Measurements from ENCODE around the gene TTC13.

The TTC13 gene

GRCh38 chr1:230958370-230958769 lies 20.3 kb downstream of the TTC13 start:
- Histone ChIP-seq H3K4me1 (ENCODE audit: control insufficient read depth in 2 of 2, insufficient read depth in 2 of 2, low read length in 2 of 2) (peaks cover 6 to 21% of the 10 kb centered on the region in 2 donors), H3K27ac (ENCODE audit: low read depth in 2 of 2, low read length in 2 of 2) (peak overlapping the region; percentile 44 to 78), H3K9ac (ENCODE audit: low read depth in 1 of 2, low read length in 2 of 2) (no peak overlapping the region), H3K27me3 (ENCODE audit: control insufficient read depth in 2 of 2, insufficient read depth in 2 of 2, low read length in 2 of 2) (no peaks in the 10 kb centered on the region), H3K4me3 (ENCODE audit: low read length in 2 of 2) (no peak overlapping the region), H3K36me3 (ENCODE audit: control insufficient read depth in 2 of 2, insufficient read depth in 2 of 2, low read length in 2 of 2) (peaks cover 13 to 15% of the 10 kb centered on the region in 2 donors), H3K9me3 (ENCODE audit: control insufficient read depth in 2 of 2, low read length in 2 of 2) (no peaks in the 10 kb centered on the region)

DNA sequence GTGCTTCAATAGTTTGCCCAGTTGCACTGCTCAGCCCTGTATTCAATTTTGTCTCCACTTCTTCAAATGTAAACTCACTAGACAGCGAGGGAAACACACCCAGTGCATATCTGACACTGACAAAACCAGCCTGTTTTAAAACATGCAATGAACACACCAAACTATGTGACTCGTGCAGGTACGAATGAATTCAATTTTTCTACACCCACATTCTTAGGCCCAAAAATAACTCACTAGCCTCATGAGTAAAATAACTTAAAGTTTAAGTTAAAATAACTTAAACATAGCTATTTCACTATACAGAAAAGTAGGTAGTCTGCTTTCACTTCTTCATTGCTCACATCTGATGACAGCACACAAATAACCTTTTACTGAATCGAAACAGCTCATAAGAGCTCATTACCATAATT lies 21.1 kb downstream of the TTC13 start:
- Histone ChIP-seq H3K36me3 (ENCODE audit: control insufficient read depth in 2 of 2, insufficient read depth in 2 of 2, low read length in 2 of 2) (peaks cover 13 to 15% of the 10 kb centered on the region in 2 donors), H3K27ac (ENCODE audit: low read depth in 2 of 2, low read length in 2 of 2) (peak overlapping the region; percentile 19 to 69)

GRCh38 chr1:230950404-230950803 lies 28.3 kb downstream of the TTC13 start:
- peaks cover 9 to 10% of the 10 kb centered on the region in 2 donors for H3K36me3 ChIP-seq (ENCODE audit: control insufficient read depth in 2 of 2, insufficient read depth in 2 of 2, low read length in 2 of 2)

More for the DNA sequence above, 21.1 kb downstream of the TTC13 start:
- Histone ChIP-seq H3K27me3 (ENCODE audit: control insufficient read depth in 2 of 2, insufficient read depth in 2 of 2, low read length in 2 of 2) (no peaks in the 10 kb centered on the region), H3K9me3 (ENCODE audit: control insufficient read depth in 2 of 2, low read length in 2 of 2) (no peaks in the 10 kb centered on the region), H3K4me1 (ENCODE audit: control insufficient read depth in 2 of 2, insufficient read depth in 2 of 2, low read length in 2 of 2) (peaks cover 6 to 21% of the 10 kb centered on the region in 2 donors), H3K9ac (ENCODE audit: low read depth in 1 of 2, low read length in 2 of 2) (peak overlapping the region in 1 of 2 donors; percentile 7), H3K4me3 (ENCODE audit: low read length in 2 of 2) (no peak overlapping the region)

GRCh38 chr1:230948903-230949302 lies 29.8 kb downstream of the TTC13 start:
- H3K36me3 ChIP-seq (ENCODE audit: control insufficient read depth in 2 of 2, insufficient read depth in 2 of 2, low read length in 2 of 2), result peaks cover 11 to 19% of the 10 kb centered on the region in 2 donors
- no peaks in the 10 kb centered on the region for H3K9me3 ChIP-seq (ENCODE audit: control insufficient read depth in 2 of 2, low read length in 2 of 2)
- no peak overlapping the region for H3K4me3 ChIP-seq (ENCODE audit: low read length in 2 of 2)
- no peak overlapping the region for H3K9ac ChIP-seq (ENCODE audit: low read depth in 1 of 2, low read length in 2 of 2)
- H3K27ac ChIP-seq (ENCODE audit: low read depth in 2 of 2, low read length in 2 of 2), result no peak overlapping the region
- no peaks in the 10 kb centered on the region for H3K27me3 ChIP-seq (ENCODE audit: control insufficient read depth in 2 of 2, insufficient read depth in 2 of 2, low read length in 2 of 2)
- H3K4me1 ChIP-seq (ENCODE audit: control insufficient read depth in 2 of 2, insufficient read depth in 2 of 2, low read length in 2 of 2), result no peaks in the 10 kb centered on the region

More at GRCh38 chr1:230950404-230950803, 28.3 kb downstream of the TTC13 start:
- Histone ChIP-seq H3K4me3 (ENCODE audit: low read length in 2 of 2) (no peak overlapping the region), H3K27me3 (ENCODE audit: control insufficient read depth in 2 of 2, insufficient read depth in 2 of 2, low read length in 2 of 2) (no peaks in the 10 kb centered on the region), H3K4me1 (ENCODE audit: control insufficient read depth in 2 of 2, insufficient read depth in 2 of 2, low read length in 2 of 2) (no peaks in the 10 kb centered on the region), H3K9ac (ENCODE audit: low read depth in 1 of 2, low read length in 2 of 2) (no peak overlapping the region), H3K9me3 (ENCODE audit: control insufficient read depth in 2 of 2, low read length in 2 of 2) (no peaks in the 10 kb centered on the region), H3K27ac (ENCODE audit: low read depth in 2 of 2, low read length in 2 of 2) (no peak overlapping the region)

DNA sequence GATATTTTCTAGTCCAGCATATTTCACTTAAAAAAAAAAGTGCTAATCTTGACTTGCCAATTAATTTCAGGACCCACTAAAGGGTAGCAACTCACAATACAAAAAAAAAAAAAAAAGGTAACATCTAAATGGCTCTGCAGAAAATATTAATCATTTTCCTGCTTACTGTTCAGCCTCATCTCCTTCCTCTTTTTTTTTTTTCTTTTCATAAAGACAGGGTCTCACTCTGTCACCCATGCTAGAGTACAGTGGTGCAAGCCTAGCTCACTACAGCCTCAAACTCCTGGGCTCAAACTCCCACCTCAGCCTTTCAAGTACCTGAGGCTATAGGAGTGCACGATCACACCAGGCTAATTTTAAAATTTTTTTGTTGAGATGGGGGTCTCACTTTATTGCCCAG lies 30.4 kb downstream of the TTC13 start:
- Histone ChIP-seq H3K4me3 (ENCODE audit: low read length in 2 of 2) (no peak overlapping the region), H3K9ac (ENCODE audit: low read depth in 1 of 2, low read length in 2 of 2) (no peak overlapping the region), H3K36me3 (ENCODE audit: control insufficient read depth in 2 of 2, insufficient read depth in 2 of 2, low read length in 2 of 2) (peaks cover 12 to 15% of the 10 kb centered on the region in 2 donors), H3K9me3 (ENCODE audit: control insufficient read depth in 2 of 2, low read length in 2 of 2) (no peaks in the 10 kb centered on the region), H3K27ac (ENCODE audit: low read depth in 2 of 2, low read length in 2 of 2) (no peak overlapping the region), H3K4me1 (ENCODE audit: control insufficient read depth in 2 of 2, insufficient read depth in 2 of 2, low read length in 2 of 2) (no peaks in the 10 kb centered on the region), H3K27me3 (ENCODE audit: control insufficient read depth in 2 of 2, insufficient read depth in 2 of 2, low read length in 2 of 2) (no peaks in the 10 kb centered on the region)

GRCh38 chr1:230943048-230943593 lies 35.5 kb downstream of the TTC13 start:
- H3K9ac ChIP-seq (ENCODE audit: low read depth in 1 of 2, low read length in 2 of 2), result no peak overlapping the region
- H3K27me3 ChIP-seq (ENCODE audit: control insufficient read depth in 2 of 2, insufficient read depth in 2 of 2, low read length in 2 of 2), result no peaks in the 10 kb centered on the region
- H3K4me1 ChIP-seq (ENCODE audit: control insufficient read depth in 2 of 2, insufficient read depth in 2 of 2, low read length in 2 of 2), result peaks cover 0 to 9% of the 10 kb centered on the region in 2 donors

GRCh38 chr1:230940848-230941247 lies 37.8 kb downstream of the TTC13 start:
- Histone ChIP-seq H3K27ac (ENCODE audit: low read depth in 2 of 2, low read length in 2 of 2) (no peak overlapping the region), H3K4me1 (ENCODE audit: control insufficient read depth in 2 of 2, insufficient read depth in 2 of 2, low read length in 2 of 2) (peaks cover 0 to 9% of the 10 kb centered on the region in 2 donors), H3K4me3 (ENCODE audit: low read length in 2 of 2) (no peak overlapping the region)

More at GRCh38 chr1:230943048-230943593, 35.5 kb downstream of the TTC13 start:
- H3K36me3 ChIP-seq (ENCODE audit: control insufficient read depth in 2 of 2, insufficient read depth in 2 of 2, low read length in 2 of 2), result peaks cover 13 to 16% of the 10 kb centered on the region in 2 donors
- no peak overlapping the region for H3K27ac ChIP-seq (ENCODE audit: low read depth in 2 of 2, low read length in 2 of 2)
- no peak overlapping the region for H3K4me3 ChIP-seq (ENCODE audit: low read length in 2 of 2)
- no peaks in the 10 kb centered on the region for H3K9me3 ChIP-seq (ENCODE audit: control insufficient read depth in 2 of 2, low read length in 2 of 2)

GRCh38 chr1:230939806-230940489 lies 38.7 kb downstream of the TTC13 start:
- Histone ChIP-seq H3K4me3 (ENCODE audit: low read length in 2 of 2) (no peak overlapping the region), H3K4me1 (ENCODE audit: control insufficient read depth in 2 of 2, insufficient read depth in 2 of 2, low read length in 2 of 2) (peaks cover 0 to 9% of the 10 kb centered on the region in 2 donors), H3K36me3 (ENCODE audit: control insufficient read depth in 2 of 2, insufficient read depth in 2 of 2, low read length in 2 of 2) (peaks cover 11 to 13% of the 10 kb centered on the region in 2 donors), H3K27ac (ENCODE audit: low read depth in 2 of 2, low read length in 2 of 2) (peak overlapping the region in 1 of 2 donors; percentile 2), H3K9ac (ENCODE audit: low read depth in 1 of 2, low read length in 2 of 2) (no peak overlapping the region), H3K9me3 (ENCODE audit: control insufficient read depth in 2 of 2, low read length in 2 of 2) (no peaks in the 10 kb centered on the region), H3K27me3 (ENCODE audit: control insufficient read depth in 2 of 2, insufficient read depth in 2 of 2, low read length in 2 of 2) (no peaks in the 10 kb centered on the region)

More at GRCh38 chr1:230940848-230941247, 37.8 kb downstream of the TTC13 start:
- H3K27me3 ChIP-seq (ENCODE audit: control insufficient read depth in 2 of 2, insufficient read depth in 2 of 2, low read length in 2 of 2), result no peaks in the 10 kb centered on the region
- H3K9ac ChIP-seq (ENCODE audit: low read depth in 1 of 2, low read length in 2 of 2), result no peak overlapping the region
- H3K36me3 ChIP-seq (ENCODE audit: control insufficient read depth in 2 of 2, insufficient read depth in 2 of 2, low read length in 2 of 2), result peaks cover 15 to 16% of the 10 kb centered on the region in 2 donors
- no peaks in the 10 kb centered on the region for H3K9me3 ChIP-seq (ENCODE audit: control insufficient read depth in 2 of 2, low read length in 2 of 2)

DNA sequence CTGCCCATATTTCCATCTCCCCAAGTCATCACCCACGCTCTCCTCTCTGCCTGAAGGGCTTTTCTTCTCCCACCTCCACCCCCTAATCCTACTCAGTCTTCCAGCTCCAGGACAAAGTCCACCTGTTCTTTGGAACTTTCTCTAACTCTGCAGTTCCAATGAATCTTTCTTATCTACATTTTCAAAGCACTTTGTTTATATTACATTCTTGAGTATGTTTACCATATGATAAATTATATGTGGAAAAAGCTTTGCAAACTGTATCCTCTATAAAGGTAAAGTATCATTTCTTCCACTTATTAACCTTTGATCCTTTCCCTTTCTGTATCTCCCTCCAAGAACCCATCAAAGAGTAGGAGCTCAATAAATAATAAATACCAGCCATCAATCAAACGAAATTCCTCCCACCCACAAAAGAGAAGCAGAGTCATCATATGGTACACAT lies 39.7 kb downstream of the TTC13 start:
- Histone ChIP-seq H3K27ac (ENCODE audit: low read depth in 2 of 2, low read length in 2 of 2) (no peak overlapping the region), H3K27me3 (ENCODE audit: control insufficient read depth in 2 of 2, insufficient read depth in 2 of 2, low read length in 2 of 2) (no peaks in the 10 kb centered on the region), H3K36me3 (ENCODE audit: control insufficient read depth in 2 of 2, insufficient read depth in 2 of 2, low read length in 2 of 2) (peaks cover 5 to 8% of the 10 kb centered on the region in 2 donors), H3K9me3 (ENCODE audit: control insufficient read depth in 2 of 2, low read length in 2 of 2) (no peaks in the 10 kb centered on the region), H3K4me1 (ENCODE audit: control insufficient read depth in 2 of 2, insufficient read depth in 2 of 2, low read length in 2 of 2) (peaks cover 0 to 9% of the 10 kb centered on the region in 2 donors), H3K9ac (ENCODE audit: low read depth in 1 of 2, low read length in 2 of 2) (no peak overlapping the region), H3K4me3 (ENCODE audit: low read length in 2 of 2) (peak overlapping the region in 1 of 2 donors; percentile 0)

- H3K4me3 ChIP-seq (ENCODE audit: low read length in 2 of 2), result no peak overlapping the region
Measured at GRCh38 chr1:230937371-230937770, 41.3 kb downstream of the TTC13 start.

More at GRCh38 chr1:230937371-230937770, 41.3 kb downstream of the TTC13 start:
- Histone ChIP-seq H3K9ac (ENCODE audit: low read depth in 1 of 2, low read length in 2 of 2) (no peak overlapping the region), H3K27ac (ENCODE audit: low read depth in 2 of 2, low read length in 2 of 2) (no peak overlapping the region), H3K36me3 (ENCODE audit: control insufficient read depth in 2 of 2, insufficient read depth in 2 of 2, low read length in 2 of 2) (peaks cover 0 to 12% of the 10 kb centered on the region in 2 donors), H3K27me3 (ENCODE audit: control insufficient read depth in 2 of 2, insufficient read depth in 2 of 2, low read length in 2 of 2) (no peaks in the 10 kb centered on the region), H3K4me1 (ENCODE audit: control insufficient read depth in 2 of 2, insufficient read depth in 2 of 2, low read length in 2 of 2) (peaks cover 0 to 9% of the 10 kb centered on the region in 2 donors), H3K9me3 (ENCODE audit: control insufficient read depth in 2 of 2, low read length in 2 of 2) (no peaks in the 10 kb centered on the region)

Data from mucosa of rectum (tissue), 2 donors.